Fibroblast of peridontal ligament (primary cell): ENCODE results near the gene FARP1.
A peak's percentile ranks its signal among the peaks of the same experiment; 100 is the strongest.
"Not testable (repeated sequence)": the region's sequence is repeated elsewhere in the genome, so short reads cannot be mapped to it uniquely, and the experiment has no call there.

Source experiments
- DNase-seq: peaks from one replicate; pipeline ENCODE4 v3.0.0-alpha.2; 2010; ENCODE audit errors: extremely low read depth

FARP1 gene

DNA sequence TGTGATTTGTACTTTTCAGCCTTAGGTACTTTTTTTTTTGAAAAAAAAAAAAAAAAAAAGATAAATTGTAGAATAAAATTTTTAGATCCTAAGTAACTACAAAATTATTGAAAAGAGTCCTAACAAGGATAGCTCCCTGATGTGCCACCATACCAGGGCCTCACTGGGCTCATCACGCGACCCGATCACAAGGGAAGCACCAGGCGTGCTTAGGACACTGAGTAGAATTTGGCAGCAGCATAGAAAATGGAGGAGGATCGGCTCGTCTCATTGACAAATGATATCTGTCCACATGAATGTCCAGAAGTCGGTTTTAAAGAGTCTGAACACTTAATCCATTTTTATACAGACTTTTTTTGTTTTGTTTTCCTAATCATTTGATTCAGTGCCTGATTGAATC lies 255.0 kb downstream of the FARP1 start:
- DNase-seq = no peak

DNA sequence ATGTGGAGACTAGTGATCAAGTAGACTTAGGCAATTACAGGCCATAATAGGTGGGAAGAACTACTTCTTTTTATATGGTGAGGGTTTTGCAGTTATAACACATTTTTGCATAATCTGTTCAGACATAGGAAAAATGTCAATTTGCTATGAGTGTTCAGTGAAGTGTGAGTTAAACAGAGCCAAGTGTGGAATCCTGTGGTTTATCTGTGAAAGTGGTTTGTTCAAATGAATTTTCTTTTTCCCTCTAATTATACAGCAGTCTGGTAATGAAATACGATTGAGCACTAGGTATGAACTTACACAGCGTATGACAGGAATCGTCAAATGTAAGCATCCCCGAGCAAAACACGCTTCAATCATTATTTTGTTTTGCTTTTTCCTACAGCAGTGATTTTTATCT lies 255.7 kb downstream of the FARP1 start:
- no peak for DNase-seq

DNA sequence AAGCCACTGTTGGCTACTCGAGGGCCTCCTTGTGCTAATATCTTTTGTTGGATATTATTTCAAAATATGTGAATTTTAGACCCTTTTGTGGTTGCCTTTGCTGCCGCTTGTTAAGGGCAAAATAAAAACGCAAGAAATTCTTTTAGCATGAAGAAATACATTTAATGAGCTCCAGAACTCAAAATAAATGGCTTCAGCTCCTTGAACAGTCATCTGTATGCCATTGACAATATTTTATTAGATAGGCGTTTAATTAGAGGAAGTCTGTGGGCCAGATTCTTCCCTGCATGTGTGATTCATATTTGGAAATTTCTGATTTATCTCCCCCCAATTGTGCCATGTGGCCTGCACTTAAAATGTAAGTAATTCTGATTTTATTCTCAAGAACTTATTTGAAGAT lies 256.9 kb downstream of the FARP1 start:
- DNase-seq = no peak

DNA sequence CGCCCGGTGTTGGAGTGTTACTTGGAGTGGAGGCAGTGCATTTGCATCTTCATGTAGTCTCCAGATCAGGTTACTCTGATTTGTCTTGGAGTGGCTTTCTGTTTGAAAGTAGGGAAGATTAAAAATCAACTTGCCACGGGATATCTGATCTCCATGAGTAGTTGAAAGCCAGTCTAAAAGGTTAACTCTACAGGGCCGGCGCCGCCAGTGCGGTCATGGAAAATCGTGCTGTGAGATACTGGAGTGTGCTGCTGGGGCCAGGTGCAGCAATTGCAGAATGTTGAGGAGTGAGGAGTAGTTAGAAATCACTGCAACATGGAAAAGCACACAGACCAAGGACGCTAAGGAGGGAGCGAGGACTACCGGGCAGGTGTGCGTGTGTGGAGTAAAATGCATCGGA lies 259.0 kb downstream of the FARP1 start:
- DNase-seq = no peak

DNA sequence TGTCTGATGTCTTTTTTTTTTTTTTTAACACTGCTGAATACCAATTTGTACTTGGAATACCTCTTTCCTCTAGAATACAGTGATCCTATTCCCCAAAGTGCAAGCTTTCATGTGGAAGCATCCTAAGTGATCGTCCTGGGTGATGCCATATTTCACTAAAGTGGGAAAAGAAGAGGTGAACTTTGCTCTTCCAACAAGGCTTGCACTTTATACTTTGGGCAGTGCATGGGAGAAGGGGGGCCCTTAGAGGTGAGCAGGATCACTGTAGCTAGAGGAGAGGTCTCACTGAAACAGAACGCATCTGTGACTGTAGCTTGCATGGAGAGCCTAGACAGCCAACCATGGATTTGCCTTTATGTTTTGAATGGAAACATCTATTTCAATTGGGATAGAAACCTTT lies 260.2 kb downstream of the FARP1 start:
- DNase-seq = no peak

DNA sequence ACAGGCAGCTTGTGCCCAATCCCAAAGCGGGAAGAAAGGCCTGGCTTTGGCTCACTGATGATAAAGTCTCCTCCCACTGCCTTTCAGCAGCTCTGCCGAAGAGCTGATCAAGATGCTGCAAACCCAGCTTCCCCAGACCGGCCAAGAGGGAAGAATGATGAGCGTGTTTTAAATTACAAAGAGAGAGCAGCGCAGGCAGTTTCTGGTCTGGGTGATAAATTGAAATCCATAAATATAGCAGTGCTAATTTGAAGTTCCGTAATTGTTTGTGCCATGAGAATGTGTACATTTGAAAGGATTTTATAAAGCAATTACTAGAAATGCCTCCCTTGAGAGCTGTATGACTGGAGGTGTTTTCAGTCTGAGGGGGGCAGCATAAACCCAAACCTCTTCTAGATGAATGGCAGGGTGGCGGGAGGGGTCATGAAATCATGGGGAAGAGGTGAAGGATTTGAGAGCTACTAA lies 262.2 kb downstream of the FARP1 start:
- peak; percentile 29 for DNase-seq

DNA sequence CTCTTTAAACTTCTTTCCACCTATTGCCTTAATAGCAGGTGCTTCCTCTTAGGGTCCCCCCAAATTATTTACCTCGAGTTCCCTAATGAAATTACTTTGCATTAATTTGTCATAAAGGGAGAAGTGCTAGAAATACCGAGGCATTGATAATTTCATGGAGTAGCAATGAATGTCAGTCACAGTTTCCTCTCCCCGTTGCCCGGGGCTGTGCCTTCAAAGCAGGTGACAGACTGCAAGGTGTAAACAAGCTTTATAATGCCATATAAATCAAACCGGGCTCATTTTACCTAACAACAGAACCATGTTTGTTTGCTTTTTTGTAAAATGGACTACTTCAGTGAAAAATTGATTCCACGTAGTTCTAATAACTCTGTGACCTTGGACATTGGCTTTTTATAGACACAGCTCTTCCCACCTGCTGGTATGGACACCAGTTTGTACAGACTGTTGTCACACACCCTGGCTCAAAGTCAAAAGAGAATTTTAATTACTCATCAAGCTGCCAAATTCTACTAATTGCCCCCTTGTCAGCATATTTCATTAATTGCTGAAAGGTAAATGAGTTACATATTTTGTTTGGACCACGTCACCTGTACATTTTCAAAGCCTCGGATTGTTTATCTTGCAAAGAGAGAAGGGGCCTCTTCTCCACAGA lies 262.9 kb downstream of the FARP1 start:
- DNase-seq = no peak

DNA sequence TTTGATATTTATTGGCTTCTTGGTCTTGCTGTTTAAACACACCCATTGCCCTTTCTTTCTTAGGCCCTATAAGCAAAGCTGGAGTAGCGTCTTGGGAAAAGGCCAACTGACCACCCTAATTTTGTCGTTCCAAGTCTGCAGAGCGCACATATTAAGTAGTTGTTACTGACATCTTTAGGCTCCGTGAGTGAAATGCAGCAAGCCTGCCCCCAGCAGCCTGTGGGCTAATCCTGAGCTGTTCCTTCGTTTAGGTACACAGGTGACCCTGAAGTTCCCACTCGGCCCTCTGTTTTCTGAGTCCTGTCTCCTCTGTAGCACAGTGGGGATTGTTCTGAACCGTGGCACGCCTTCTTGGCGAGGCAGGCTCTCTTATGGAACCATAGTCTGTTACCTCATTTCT lies 263.5 kb downstream of the FARP1 start:
- DNase-seq = no peak

DNA sequence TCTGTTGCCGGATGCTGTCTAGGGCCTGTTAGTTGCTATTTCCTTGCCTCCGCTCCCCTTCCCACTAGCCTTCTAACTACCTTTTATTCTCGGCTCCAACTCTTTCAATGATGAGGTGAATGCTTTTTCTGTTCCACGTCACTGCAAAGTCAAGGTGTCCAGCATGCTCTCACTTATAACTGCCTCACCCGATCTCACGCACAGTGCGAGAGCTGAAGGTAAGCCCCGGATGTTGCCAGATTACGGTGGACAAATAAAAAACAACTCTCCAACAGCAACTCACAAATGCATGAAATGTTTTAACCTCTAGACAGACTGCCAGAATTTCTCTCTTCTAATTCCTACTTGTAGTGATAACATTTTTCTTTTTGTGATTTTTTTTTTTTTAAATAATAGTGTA lies 264.1 kb downstream of the FARP1 start:
- no peak for DNase-seq

DNA sequence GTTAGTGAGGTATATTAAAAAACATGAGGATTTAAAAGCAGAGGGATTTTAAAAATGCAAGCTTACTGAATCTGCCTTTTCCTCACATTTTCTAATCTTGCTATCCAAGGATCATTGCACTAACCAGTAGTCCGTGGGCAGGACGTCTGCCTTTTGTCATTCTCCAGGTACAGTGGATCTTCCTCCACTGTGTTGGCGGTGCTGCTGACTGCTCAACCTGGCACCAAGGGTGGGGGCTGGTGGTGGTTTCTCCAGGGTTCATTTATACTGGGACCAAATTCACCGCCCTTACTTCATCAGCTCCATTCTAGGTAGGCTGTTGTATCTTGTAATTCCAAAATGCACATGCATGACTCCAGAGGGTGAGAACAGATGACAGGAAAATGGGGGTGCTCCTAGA lies 264.7 kb downstream of the FARP1 start:
- DNase-seq = no peak

DNA sequence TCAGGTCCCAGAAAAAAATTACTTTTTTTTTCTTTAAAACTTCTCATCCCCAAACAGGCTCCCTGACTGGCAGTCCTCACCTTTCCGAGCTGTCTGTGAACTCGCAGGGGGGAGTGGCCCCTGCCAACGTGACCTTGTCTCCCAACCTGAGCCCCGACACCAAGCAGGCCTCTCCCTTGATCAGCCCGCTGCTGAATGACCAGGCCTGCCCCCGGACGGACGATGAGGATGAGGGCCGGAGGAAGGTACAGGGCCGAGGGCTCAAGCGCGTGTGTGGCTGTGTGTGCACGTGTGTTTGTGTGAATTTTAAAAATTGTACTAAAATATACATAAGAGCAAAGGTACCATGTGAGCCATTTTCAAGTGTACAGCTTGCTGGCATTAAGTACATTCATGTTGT lies 266.4 kb downstream of the FARP1 start:
- no peak for DNase-seq

DNA sequence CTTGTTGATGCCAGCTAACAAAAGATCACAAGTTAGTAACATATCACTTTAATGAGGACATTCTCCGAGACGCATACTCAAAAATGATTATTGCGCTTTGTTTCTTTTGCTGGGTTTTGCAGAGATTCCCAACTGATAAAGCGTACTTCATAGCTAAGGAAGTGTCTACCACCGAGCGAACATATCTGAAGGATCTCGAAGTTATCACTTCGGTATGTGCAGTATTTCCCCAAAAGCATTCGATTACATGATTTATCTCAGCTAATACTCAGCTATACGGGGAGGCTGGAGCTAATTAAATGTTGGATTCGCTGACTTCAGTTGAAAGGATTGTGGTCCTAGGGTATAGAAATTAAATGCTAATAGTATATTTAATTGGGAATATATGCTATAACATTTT lies 267.7 kb downstream of the FARP1 start:
- no peak for DNase-seq

DNA sequence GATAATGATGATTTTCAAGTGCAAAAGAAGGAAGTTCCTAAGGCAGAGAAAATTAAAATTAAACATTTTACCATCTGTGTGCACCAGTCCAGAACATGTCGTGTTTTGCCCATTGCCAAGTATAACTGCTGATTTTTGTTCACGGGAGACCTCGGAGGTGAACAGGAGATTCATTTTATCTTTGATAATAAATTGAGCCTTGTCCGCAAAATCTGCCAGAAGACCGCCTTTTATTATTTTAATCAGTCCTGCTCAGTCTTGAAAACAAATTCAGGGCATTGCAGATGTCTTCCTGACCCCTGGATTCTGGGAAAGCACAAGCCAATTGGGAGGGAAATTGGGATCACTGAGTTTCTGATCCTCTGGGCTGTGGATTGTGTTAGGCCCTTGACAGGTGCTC lies 268.1 kb downstream of the FARP1 start:
- DNase-seq = no peak

DNA sequence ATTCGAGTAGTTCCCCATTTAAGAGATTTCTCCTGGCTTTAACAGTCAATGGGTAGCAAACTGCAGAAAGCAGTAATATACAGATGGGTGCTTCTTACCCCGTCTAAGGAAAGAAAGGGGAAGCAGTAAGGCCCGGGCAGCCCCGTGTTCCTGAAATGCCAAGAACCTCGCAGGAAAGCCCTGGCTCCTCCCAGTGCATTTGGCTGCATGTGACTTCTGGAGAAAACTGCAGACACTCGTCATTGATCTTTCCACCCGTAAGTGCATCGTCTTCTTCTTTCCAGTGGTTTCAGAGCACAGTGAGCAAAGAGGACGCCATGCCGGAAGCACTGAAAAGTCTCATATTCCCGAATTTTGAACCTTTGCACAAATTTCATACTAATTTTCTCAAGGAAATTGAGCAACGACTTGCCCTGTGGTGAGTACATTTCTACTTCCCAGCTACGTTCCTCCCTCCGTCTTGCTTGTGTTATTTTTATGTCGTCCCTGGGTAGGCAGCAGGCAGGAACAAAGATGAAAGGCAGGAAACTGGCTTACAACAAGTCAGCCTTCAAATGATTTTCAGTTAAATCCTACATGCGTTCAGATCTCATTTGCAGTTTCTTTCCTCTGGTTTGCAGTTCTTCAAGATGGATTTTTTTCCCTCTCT lies 268.8 kb downstream of the FARP1 start:
- DNase-seq = no peak

DNA sequence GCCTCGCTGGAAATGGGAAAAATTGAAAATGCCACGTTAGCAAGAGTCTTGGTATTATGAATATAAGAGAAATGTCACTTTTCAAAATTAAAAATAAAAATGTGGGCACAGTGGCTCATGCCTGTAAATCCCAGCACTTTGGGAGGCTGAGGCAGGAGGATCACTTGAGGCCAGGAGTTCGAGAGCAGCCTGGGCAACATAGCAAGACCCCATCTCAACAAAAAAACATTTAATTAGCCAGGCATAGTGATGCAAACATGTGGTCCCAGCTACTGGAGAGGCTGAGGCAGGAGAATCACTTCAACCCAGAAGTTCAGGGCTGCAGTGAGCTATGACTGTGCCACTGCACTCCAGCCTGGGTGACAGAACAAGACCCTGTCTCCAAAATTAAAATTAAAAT lies 270.4 kb downstream of the FARP1 start:
- DNase-seq = not testable (repeated sequence)

DNA sequence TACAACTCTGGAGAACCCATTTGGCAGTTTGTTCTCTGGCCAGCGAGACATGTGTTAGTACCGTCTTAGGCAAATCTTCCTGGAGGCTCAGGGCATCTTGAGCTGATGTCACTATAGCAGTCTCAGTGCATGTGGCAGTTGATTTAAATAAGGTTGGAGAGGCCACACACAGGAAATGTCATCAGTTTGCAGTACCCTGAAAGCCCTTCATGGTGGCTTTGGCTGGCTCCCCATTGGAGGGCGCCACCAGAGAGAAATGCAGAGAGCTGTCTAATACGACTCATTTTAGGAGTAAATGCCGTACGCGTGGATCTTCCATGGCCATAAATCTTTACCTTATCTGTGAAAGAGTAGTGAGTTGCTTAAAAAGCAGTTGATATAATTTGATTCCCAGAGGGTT lies 270.9 kb downstream of the FARP1 start:
- no peak for DNase-seq

DNA sequence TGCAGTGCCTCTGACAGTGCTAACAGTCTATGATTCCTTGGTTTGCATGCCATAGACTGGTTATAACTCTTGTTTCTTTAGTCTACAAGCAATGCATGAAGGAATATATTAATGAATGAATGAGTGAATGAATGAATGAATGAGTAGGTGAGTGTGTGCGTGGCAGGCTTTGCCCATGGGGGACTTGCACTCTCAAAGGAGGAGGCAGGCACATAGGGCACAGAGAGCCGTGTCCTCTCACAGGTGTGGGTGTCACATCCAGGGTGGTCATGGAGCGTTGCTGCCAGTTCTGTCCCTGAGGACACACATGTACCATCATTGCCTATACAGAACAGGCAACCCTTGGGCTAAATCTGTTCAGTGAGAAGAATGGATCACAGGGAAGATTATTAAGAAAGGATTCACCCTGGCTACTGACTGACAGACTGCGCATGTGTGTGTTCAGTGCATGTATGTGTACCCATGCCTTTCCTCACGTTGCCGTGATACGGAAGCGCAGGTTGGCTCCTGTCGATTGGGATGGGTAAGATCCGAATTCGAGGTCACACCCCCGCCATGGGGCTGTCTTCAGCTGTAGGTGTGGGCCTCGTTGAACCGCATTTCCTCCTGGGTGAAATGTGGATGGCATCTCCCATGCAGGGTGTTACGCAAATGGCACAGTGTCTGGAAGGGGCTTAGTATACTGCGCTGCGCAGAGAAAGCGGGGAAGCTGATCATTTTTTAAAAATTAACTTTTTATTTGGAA lies 272.6 kb downstream of the FARP1 start:
- no peak for DNase-seq

DNA sequence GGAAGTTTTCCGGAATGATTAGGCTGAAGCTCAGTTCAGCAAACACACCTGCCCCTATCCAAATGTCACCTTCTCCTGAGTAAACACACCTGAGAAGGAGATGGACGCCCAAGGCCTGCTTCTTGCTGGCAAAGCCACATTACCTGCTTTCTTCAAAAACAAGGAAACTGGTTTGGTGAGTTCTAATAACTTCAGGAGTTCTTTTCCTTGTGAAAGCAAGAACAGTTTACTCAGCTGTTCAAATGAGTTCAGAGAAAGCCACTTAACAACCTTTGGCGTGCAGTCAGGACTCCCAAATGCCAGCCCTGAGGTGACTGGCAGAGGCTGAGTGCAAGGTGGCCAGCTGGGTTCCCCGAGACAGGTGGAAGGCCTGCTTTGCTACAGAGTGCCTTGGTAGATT lies 273.5 kb downstream of the FARP1 start:
- no peak for DNase-seq

DNA sequence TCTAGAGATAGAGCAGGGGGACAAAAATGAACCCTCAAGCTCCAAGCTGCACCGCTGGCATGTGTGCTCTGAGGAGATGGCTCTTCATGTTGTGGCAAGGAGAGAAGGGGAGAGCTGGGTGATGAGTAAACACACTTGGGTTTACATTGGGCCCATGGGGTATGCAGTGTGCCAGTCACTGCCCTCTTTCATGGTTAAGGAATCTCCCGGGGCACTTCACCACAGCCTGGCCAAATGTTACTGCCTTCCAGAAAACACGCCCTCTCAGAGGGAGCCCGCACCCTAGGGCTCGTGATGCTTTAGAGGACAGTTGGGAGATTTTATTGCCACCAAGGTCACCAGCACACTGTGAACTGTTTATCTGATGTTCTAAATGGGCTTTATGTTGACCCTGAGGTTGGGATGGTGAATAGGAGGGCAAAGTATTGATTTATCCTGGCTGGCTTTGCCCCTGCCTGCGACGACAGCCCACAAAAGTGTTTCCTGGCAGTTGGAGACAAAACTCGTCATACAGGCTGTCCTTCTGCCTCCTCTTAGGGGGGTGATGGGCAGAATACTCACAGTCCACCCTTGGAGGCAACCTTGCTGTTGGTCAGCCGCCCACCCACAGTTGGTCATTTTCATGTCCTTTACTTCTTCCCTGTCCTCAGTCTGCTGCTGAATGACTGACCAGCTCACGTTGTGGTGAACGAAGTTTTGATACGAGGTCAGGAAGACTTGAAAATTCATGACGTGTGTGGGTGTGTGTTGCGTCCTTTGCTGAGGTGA lies 277.1 kb downstream of the FARP1 start:
- DNase-seq = no peak

DNA sequence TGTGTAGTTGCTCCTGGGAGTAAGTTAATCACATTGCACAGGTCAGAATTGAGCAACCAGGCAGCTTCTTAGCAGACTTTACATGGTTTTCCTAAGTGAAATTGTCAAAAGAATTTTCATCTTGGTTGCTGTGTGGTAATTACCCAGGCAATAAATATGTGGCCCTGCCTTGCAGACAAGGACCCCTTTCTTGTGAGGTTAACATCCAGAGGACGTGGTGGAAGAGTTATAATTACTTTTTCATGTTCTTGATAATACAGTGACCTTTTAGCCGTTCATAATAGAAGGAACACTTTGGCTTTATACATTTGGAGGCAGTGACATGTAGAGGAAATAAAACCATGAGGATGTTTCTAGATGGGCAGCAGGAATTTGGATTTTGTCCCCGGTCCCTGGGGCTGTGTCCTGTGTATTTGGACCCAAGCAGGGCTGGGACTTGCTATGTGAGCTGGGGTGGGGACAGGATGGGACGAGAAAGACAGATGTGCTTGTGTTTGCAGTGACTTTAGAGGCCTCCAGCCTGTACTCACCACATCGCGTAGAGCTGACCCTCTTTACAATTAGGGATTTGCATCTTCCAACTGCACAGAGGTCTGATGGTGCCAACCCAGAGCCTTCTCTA lies 277.8 kb downstream of the FARP1 start:
- no peak for DNase-seq

DNA sequence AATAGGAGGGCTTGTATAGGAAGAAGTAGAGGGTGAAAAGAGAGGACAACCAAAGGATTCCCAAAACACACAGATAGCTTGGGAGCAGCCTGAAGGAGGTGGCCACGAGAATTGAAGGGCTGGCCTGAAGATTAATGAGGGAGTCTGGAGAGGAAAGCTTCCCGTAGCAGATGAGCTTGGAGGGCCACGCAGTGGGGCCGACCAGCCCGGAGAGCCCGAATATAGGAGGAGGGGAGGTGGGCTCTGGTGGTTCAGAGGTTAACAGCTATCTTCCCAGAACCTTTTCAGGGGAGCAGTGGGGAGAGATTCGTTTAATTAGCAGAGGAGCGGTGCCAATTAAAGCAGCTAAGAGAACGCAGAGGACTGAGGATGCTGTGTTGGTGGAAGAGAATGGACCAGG lies 279.2 kb downstream of the FARP1 start:
- no peak for DNase-seq

DNA sequence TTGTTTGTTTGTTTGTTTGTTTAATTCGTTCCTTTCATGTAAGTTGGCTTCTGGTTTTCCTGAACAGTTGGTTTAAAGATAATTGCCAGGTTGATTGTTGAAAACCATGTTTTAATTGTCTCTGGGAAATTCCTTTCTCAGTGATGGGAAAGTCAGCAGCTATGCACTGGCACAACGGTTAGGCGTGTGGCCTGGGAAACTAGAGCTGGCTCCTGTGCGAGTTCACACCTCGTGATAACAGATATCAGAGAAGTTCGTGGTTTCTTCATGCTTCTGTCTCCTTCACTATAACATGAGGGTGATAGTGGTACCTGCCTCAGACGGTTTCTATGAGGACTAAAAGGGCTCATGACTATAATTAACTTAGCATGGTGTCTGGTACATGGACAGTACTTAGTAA lies 280.5 kb downstream of the FARP1 start:
- no peak for DNase-seq
